ENCODE data around the gene SYT5. TPM values are rescaled to one million over a fixed set of nuclear protein-coding genes. Genes with fewer than 3 reads are reported as not detected.

The SYT5 gene
- total and polyA plus RNA-seq, 2 of the 13 experiments (the other 11 are each of a cell fraction or from before 2014, with no cell fraction given), result not detected

DNA sequence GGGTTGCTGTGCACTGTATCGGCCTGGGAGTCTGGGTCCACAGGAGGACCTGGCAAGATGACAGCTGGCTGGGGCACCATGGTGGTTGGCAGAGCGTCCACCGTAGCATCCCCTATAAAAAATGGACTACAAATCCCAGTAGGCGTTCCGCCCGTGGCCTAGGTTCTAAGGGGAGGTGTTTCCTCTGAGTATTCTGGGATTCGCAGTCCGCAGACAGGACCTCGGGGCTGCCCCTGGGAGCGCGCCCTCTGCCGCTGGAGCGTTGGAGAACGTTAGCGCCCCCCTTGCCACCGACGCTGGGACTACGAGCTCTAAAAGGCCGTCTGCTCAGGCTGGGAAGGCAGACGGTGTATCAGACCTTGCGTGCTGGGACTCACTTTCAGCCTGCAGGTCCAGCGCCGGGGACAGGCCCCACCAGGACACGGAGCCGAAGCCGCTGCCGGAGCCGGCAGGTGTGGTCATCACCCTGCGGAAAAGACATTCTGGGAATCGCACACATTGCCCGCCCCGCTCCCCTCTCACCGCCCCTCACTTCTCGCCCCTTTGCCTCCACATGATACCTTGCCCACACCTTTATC lies 14.0 kb downstream of the SYT5 start (continued):
- TF ChIP-seq ZNF672 (CRISPR knock-in tag; IDR thresholded peaks at IDR 0.05) (no peak), CREM (IDR thresholded peaks at IDR 0.05) (peak; percentile 77; the same call in 1 of the 2 replicates), CREM (CRISPR knock-in tag; IDR thresholded peaks at IDR 0.05) (no peak), ZFP91 (CRISPR knock-in tag; IDR thresholded peaks at IDR 0.05; ENCODE audit: borderline replicate concordance) (peak; percentile 53; the same call in 1 of the 2 replicates), KDM3A (CRISPR knock-in tag; IDR thresholded peaks at IDR 0.05; ENCODE audit: low read depth) (0 out of 2 replicates have a peak, but pooled peaks have one; percentile 33), ZNF674 (CRISPR knock-in tag; IDR thresholded peaks at IDR 0.05; ENCODE audit: low read depth) (no peak), ZNF546 (CRISPR knock-in tag; conservative IDR thresholded peaks at IDR 0.05) (no peak)
- TF ChIP-seq, protein P1, sequence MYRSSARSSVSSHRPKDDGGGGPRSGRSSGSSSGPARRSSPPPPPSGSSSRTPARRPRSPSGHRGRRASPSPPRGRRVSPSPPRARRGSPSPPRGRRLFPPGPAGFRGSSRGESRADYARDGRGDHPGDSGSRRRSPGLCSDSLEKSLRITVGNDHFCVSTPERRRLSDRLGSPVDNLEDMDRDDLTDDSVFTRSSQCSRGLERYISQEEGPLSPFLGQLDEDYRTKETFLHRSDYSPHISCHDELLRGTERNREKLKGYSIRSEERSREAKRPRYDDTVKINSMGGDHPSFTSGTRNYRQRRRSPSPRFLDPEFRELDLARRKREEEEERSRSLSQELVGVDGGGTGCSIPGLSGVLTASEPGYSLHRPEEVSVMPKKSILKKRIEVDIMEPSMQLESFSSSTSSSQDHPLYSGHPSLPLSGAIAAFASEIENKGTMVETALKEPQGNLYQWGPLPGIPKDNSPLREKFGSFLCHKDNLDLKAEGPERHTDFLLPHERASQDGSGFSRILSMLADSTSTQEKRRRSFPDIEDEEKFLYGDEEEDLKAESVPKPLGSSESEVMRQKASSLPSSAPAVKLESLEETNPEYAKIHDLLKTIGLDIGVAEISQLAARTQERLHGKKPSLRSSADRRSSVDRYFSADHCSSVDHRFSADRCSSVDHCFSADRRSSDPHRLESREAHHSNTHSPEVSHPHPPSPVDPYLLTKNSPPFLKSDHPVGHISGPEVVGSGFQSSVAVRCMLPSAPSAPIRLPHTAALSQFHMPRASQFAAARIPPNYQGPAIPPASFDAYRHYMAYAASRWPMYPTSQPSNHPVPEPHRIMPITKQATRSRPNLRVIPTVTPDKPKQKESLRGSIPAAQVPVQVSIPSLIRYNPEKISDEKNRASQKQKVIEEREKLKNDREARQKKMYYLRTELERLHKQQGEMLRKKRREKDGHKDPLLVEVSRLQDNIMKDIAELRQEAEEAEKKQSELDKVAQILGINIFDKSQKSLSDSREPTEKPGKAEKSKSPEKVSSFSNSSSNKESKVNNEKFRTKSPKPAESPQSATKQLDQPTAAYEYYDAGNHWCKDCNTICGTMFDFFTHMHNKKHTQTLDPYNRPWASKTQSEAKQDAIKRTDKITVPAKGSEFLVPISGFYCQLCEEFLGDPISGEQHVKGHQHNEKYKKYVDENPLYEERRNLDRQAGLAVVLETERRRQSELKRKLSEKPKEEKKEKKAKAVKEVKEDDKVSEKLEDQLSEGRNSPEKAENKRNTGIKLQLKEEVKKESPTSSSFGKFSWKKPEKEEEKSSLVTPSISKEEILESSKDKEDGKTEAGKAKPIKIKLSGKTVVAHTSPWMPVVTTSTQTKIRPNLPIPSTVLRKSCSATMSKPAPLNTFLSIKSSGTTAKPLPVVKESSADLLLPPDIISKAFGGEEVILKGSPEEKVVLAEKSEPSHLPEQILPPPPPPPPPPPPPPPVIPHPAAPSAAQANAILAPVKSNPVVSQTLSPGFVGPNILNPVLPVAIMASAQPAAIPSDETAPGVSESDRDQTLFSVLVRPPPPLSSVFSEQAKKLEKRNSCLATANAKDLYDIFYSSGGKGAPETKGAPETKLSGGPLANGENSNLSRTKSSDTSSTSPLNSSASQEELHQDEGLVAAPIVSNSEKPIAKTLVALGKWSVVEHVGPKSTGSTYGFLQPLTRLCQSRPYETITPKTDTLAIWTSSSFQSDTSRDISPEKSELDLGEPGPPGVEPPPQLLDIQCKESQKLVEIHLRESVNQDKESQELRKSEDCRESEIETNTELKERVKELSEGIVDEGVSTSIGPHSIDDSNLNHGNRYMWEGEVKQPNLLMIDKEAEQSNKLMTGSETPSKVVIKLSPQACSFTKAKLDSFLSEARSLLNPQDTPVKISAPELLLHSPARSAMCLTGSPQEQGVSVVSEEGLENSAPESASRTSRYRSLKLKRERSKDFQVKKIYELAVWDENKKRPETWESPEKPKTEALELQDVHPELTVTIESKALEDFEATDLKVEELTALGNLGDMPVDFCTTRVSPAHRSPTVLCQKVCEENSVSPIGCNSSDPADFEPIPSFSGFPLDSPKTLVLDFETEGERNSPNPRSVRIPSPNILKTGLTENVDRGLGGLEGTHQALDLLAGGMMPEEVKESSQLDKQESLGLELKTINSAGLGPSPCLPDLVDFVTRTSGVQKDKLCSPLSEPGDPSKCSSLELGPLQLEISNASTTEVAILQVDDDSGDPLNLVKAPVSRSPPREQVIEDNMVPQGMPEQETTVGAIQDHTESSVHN (CRISPR knock-in tag; IDR thresholded peaks at IDR 0.05), result no peak
- TF ChIP-seq, protein P2, sequence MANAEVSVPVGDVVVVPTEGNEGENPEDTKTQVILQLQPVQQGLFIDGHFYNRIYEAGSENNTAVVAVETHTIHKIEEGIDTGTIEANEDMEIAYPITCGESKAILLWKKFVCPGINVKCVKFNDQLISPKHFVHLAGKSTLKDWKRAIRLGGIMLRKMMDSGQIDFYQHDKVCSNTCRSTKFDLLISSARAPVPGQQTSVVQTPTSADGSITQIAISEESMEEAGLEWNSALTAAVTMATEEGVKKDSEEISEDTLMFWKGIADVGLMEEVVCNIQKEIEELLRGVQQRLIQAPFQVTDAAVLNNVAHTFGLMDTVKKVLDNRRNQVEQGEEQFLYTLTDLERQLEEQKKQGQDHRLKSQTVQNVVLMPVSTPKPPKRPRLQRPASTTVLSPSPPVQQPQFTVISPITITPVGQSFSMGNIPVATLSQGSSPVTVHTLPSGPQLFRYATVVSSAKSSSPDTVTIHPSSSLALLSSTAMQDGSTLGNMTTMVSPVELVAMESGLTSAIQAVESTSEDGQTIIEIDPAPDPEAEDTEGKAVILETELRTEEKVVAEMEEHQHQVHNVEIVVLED (CRISPR knock-in tag; IDR thresholded peaks at IDR 0.05; ENCODE audit: borderline replicate concordance), result peak; percentile 15; the same call in 1 of the 2 replicates
- TF ChIP-seq, protein P3, sequence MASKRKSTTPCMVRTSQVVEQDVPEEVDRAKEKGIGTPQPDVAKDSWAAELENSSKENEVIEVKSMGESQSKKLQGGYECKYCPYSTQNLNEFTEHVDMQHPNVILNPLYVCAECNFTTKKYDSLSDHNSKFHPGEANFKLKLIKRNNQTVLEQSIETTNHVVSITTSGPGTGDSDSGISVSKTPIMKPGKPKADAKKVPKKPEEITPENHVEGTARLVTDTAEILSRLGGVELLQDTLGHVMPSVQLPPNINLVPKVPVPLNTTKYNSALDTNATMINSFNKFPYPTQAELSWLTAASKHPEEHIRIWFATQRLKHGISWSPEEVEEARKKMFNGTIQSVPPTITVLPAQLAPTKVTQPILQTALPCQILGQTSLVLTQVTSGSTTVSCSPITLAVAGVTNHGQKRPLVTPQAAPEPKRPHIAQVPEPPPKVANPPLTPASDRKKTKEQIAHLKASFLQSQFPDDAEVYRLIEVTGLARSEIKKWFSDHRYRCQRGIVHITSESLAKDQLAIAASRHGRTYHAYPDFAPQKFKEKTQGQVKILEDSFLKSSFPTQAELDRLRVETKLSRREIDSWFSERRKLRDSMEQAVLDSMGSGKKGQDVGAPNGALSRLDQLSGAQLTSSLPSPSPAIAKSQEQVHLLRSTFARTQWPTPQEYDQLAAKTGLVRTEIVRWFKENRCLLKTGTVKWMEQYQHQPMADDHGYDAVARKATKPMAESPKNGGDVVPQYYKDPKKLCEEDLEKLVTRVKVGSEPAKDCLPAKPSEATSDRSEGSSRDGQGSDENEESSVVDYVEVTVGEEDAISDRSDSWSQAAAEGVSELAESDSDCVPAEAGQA (IDR thresholded peaks at IDR 0.05; ENCODE audit: low read depth), result no peak
- TF ChIP-seq, protein P3 (CRISPR knock-in tag; IDR thresholded peaks at IDR 0.05; ENCODE audit: borderline replicate concordance), result no peak
